ACC112 (cell line): ENCODE data around the gene STK17A.
A peak's percentile ranks its signal among the peaks of the same experiment; 100 is the strongest.
"Not testable (repeated sequence)": the region's sequence is repeated elsewhere in the genome, so short reads cannot be mapped to it uniquely, and the experiment has no call there.

Source experiments
- H2AFZ ChIP-seq: fragments of 200-600 bp; sonication (generic); one replicate; pipeline ENCODE4 v1.6.0; 2017; ENCODE audit warnings: antibody characterized with exemption, low read length; ENCODE audit not compliant: unreplicated experiment
- H3K27ac ChIP-seq: fragments of 200-600 bp; sonication (generic); 2 replicates; pipeline ENCODE4 v1.5.1; 2014; ENCODE audit warnings: low read depth, mild to moderate bottlenecking, antibody characterized with exemption, low read length, moderate library complexity
- H3K27me3 ChIP-seq: fragments of 200-600 bp; sonication (generic); 2 replicates; pipeline ENCODE4 v1.6.1; 2014; ENCODE audit warnings: mild to moderate bottlenecking, antibody characterized with exemption, low read length, moderate library complexity, mixed read lengths; ENCODE audit not compliant: insufficient read depth
- H3K36me3 ChIP-seq: fragments of 200-600 bp; sonication (generic); 2 replicates; pipeline ENCODE4 v1.6.1; 2016; ENCODE audit warnings: mild to moderate bottlenecking, antibody characterized with exemption, low read length, moderate library complexity, mixed read lengths; ENCODE audit not compliant: insufficient read depth
- H3K4me1 ChIP-seq: fragments of 200-600 bp; sonication (generic); one replicate; pipeline ENCODE4 v1.6.1; 2016; ENCODE audit warnings: low read length, mixed read lengths; ENCODE audit not compliant: insufficient read depth, unreplicated experiment, control insufficient read depth
- H3K4me3 ChIP-seq: fragments of 200-600 bp; sonication (generic); 2 replicates; pipeline ENCODE4 v1.5.1; 2014; ENCODE audit warnings: mild to moderate bottlenecking, low read depth, low read length
- H3K79me2 ChIP-seq: fragments of 200-600 bp; sonication (generic); one replicate; pipeline ENCODE4 v1.6.0; 2016; ENCODE audit warnings: low read length; ENCODE audit not compliant: control insufficient read depth, unreplicated experiment, insufficient read depth

STK17A gene

GRCh38 chr7:43584733-43585132, 1.8 kb downstream of the STK17A start:
- peaks cover 28% of the 10 kb centered on the region for H3K4me1 ChIP-seq
- not testable (repeated sequence) for H2AFZ ChIP-seq, H3K27me3 ChIP-seq, H3K36me3 ChIP-seq
- peaks cover 67% of the 10 kb centered on the region for H3K79me2 ChIP-seq
- H3K4me3 ChIP-seq = peak overlapping the region; percentile 87
- H3K27ac ChIP-seq = peak overlapping the region; percentile 70

- Histone ChIP-seq H3K27ac (peak overlapping the region; percentile 31), H3K36me3 (no peaks in the 10 kb centered on the region), H3K4me1 (peaks cover 35% of the 10 kb centered on the region), H3K27me3 (no peaks in the 10 kb centered on the region; the same call in 1 of the 2 replicates), H3K79me2 (peaks cover 75% of the 10 kb centered on the region), H3K4me3 (peak overlapping the region; percentile 87), H2AFZ (no peak overlapping the region)
Observed at GRCh38 chr7:43585562-43585961, 2.7 kb downstream of the STK17A start.

GRCh38 chr7:43586251-43586900, 3.5 kb downstream of the STK17A start:
- no peaks in the 10 kb centered on the region for H3K36me3 ChIP-seq
- peak overlapping the region; percentile 87 for H3K4me3 ChIP-seq
- no peak overlapping the region for H2AFZ ChIP-seq
- H3K79me2 ChIP-seq = peaks cover 82% of the 10 kb centered on the region
- no peaks in the 10 kb centered on the region for H3K27me3 ChIP-seq
- peaks cover 42% of the 10 kb centered on the region for H3K4me1 ChIP-seq
- peak overlapping the region; percentile 31 for H3K27ac ChIP-seq

GRCh38 chr7:43588477-43589132, 5.7 kb downstream of the STK17A start:
- Histone ChIP-seq H3K4me3 (no peak overlapping the region), H3K27me3 (no peaks in the 10 kb centered on the region), H3K4me1 (peaks cover 52% of the 10 kb centered on the region), H3K27ac (no peak overlapping the region), H3K36me3 (no peaks in the 10 kb centered on the region), H2AFZ (no peak overlapping the region), H3K79me2 (peaks cover 97% of the 10 kb centered on the region)

- H3K79me2 ChIP-seq = peaks cover 97% of the 10 kb centered on the region
- no peak overlapping the region for H3K4me3 ChIP-seq
- no peaks in the 10 kb centered on the region for H3K36me3 ChIP-seq
Observed at GRCh38 chr7:43589133-43589478, 6.2 kb downstream of the STK17A start.

GRCh38 chr7:43589728-43590127, 6.8 kb downstream of the STK17A start:
- peaks cover 97% of the 10 kb centered on the region for H3K79me2 ChIP-seq
- H2AFZ ChIP-seq = no peak overlapping the region
- peaks cover 51% of the 10 kb centered on the region for H3K4me1 ChIP-seq
- H3K27me3 ChIP-seq = no peaks in the 10 kb centered on the region
- no peak overlapping the region for H3K27ac ChIP-seq
- H3K4me3 ChIP-seq = no peak overlapping the region
- no peaks in the 10 kb centered on the region for H3K36me3 ChIP-seq

More at GRCh38 chr7:43589133-43589478, 6.2 kb downstream of the STK17A start:
- H3K4me1 ChIP-seq = peaks cover 52% of the 10 kb centered on the region
- no peaks in the 10 kb centered on the region for H3K27me3 ChIP-seq
- no peak overlapping the region for H3K27ac ChIP-seq
- H2AFZ ChIP-seq = no peak overlapping the region

GRCh38 chr7:43590862-43591557, 8.1 kb downstream of the STK17A start:
- no peaks in the 10 kb centered on the region for H3K27me3 ChIP-seq
- H3K79me2 ChIP-seq = peaks cover 96% of the 10 kb centered on the region
- H3K4me3 ChIP-seq = peak overlapping the region; percentile 26; the same call in 1 of the 2 replicates
- H3K4me1 ChIP-seq = peaks cover 46% of the 10 kb centered on the region
- peaks cover 2% of the 10 kb centered on the region; the same call in 1 of the 2 replicates for H3K36me3 ChIP-seq
- no peak overlapping the region for H2AFZ ChIP-seq
- peak overlapping the region; percentile 67 for H3K27ac ChIP-seq

- peak overlapping the region; percentile 67 for H3K27ac ChIP-seq
- peaks cover 94% of the 10 kb centered on the region for H3K79me2 ChIP-seq
- H2AFZ ChIP-seq = no peak overlapping the region
- peak overlapping the region; percentile 26; the same call in 1 of the 2 replicates for H3K4me3 ChIP-seq
- H3K4me1 ChIP-seq = peaks cover 47% of the 10 kb centered on the region
- no peaks in the 10 kb centered on the region for H3K27me3 ChIP-seq
- peaks cover 6% of the 10 kb centered on the region; the same call in 1 of the 2 replicates for H3K36me3 ChIP-seq
Observed at GRCh38 chr7:43591558-43592180, 8.8 kb downstream of the STK17A start.

GRCh38 chr7:43592326-43592725, 9.4 kb downstream of the STK17A start:
- Histone ChIP-seq H2AFZ (no peak overlapping the region), H3K27me3 (no peaks in the 10 kb centered on the region), H3K4me1 (peaks cover 45% of the 10 kb centered on the region), H3K27ac (peak overlapping the region; percentile 67), H3K4me3 (no peak overlapping the region), H3K36me3 (peaks cover 6% of the 10 kb centered on the region; the same call in 1 of the 2 replicates), H3K79me2 (peaks cover 88% of the 10 kb centered on the region)

GRCh38 chr7:43593010-43593409, 10.1 kb downstream of the STK17A start:
- Histone ChIP-seq H3K27me3 (no peaks in the 10 kb centered on the region), H3K4me1 (peaks cover 41% of the 10 kb centered on the region), H3K36me3 (peaks cover 6% of the 10 kb centered on the region; the same call in 1 of the 2 replicates), H3K79me2 (peaks cover 81% of the 10 kb centered on the region), H2AFZ (no peak overlapping the region), H3K27ac (no peak overlapping the region), H3K4me3 (no peak overlapping the region)
